ENCODE measurements around the gene EMX1. TPM values are rescaled to one million over a fixed set of nuclear protein-coding genes. Genes with fewer than 3 reads are reported as not detected.

Gene EMX1
- total RNA-seq, 1 experiment from 2014 or later: 0.72 TPM

GRCh38 chr2:72946466-72946865 is 29.1 kb downstream of the EMX1 start:
- no peak overlapping the region for H2BK20ac ChIP-seq (ENCODE audit: low read depth, low read length, poor library complexity, severe bottlenecking)
- no peaks in the 10 kb centered on the region for H3K9me3 Mint-ChIP-seq
- no peak overlapping the region for H4K8ac ChIP-seq (replicated peaks; ENCODE audit: insufficient read length, low read depth, low read length)
- no peaks in the 10 kb centered on the region for H3K9me3 ChIP-seq (ENCODE audit: control insufficient read depth, low read depth, low read length)
- no peak overlapping the region for H2BK15ac ChIP-seq (ENCODE audit: low read depth, low read length)
- no CpG with 5 or more reads among the region's 9 CpGs for WGBS (ENCODE audit: extremely low coverage, insufficient read length, low lambda C conversion rate)
- peak overlapping the region; percentile 31 for H4K91ac ChIP-seq (ENCODE audit: insufficient read length, low read depth, low read length)
- no peak overlapping the region for H3K4me2 ChIP-seq (ENCODE audit: insufficient read depth, insufficient read length, low read length)
- peaks cover 22% of the 10 kb centered on the region for H3K27me3 Mint-ChIP-seq (ENCODE audit: low read depth)
- H3K79me2 ChIP-seq (ENCODE audit: insufficient read depth, low read length): no peaks in the 10 kb centered on the region
- H3T11ph ChIP-seq (ENCODE audit: low read length): no peak overlapping the region
- H3K9ac ChIP-seq (ENCODE audit: extremely low read depth, insufficient read length, low read length): no peak overlapping the region
- H3K27ac ChIP-seq (ENCODE audit: insufficient read length, low read depth, low read length): no peak overlapping the region
- no peak for DNase-seq
- H2BK12ac ChIP-seq (ENCODE audit: insufficient read length, low read depth, low read length): no peak overlapping the region
- H2AFZ ChIP-seq (ENCODE audit: low read length): no peak overlapping the region
- no peak overlapping the region for H4K5ac ChIP-seq (ENCODE audit: insufficient read length, low read depth, low read length)
- no peak overlapping the region for H2BK5ac ChIP-seq (ENCODE audit: insufficient read length, low read length)
- H4K20me1 ChIP-seq (ENCODE audit: control insufficient read depth, insufficient read depth, insufficient read length): no peaks in the 10 kb centered on the region
- no peak overlapping the region; the same call in 1 of the 2 replicates for H3K14ac ChIP-seq (ENCODE audit: insufficient read depth, low read length)
- H3K27me3 ChIP-seq (ENCODE audit: insufficient read depth, low read length): no peaks in the 10 kb centered on the region
- TF ChIP-seq CTCF (conservative IDR thresholded peaks at IDR 0.05): no peak
- H3K4me1 Mint-ChIP-seq: peaks cover 35 to 38% of the 10 kb centered on the region in 2 experiments
- no peaks in the 10 kb centered on the region for H3K79me1 ChIP-seq (ENCODE audit: insufficient read depth, low read depth, low read length, poor library complexity, severe bottlenecking)
- H3K18ac ChIP-seq (ENCODE audit: insufficient read length, low read depth, low read length): no peak overlapping the region
- H3K4me3 Mint-ChIP-seq: no peak overlapping the region
- no peaks in the 10 kb centered on the region; the same call in 1 of the 2 replicates for H3K4me1 ChIP-seq (ENCODE audit: insufficient read depth, low read length)
- no peak overlapping the region for H3K23ac ChIP-seq (ENCODE audit: insufficient read length, low read depth, low read length)
- H2AK5ac ChIP-seq (ENCODE audit: insufficient read length, low read length): no peak overlapping the region
- no peak overlapping the region for H2BK120ac ChIP-seq (ENCODE audit: low read depth, low read length, poor library complexity, severe bottlenecking)
- no peak overlapping the region for H3K56ac ChIP-seq (ENCODE audit: insufficient read length, low read depth, low read length)
- peak overlapping the region in 1 of 3 experiments; percentile 60; a peak in 2 of 7 replicates for H3K27ac Mint-ChIP-seq
- peaks cover 2% of the 10 kb centered on the region for H3K23me2 ChIP-seq (ENCODE audit: insufficient read length, low read depth, low read length, poor library complexity, severe bottlenecking)
- peaks cover 6 to 18% (median 14%) of the 10 kb centered on the region in 3 experiments; a peak in 6 of 7 replicates for H3K36me3 Mint-ChIP-seq (ENCODE audit: insufficient read depth in 1 of 3, low read depth in 3 of 3)
- H3K4ac ChIP-seq (ENCODE audit: low read depth, low read length): no peak overlapping the region
